HG03558 (cell line): ENCODE measurements around the gene STIP1.

Experiments used
- ATAC-seq: cut with Tn5 transposase; IDR thresholded peaks from one replicate; pipeline ENCODE4 v1.9.1; 2021; ENCODE audit warnings: moderate number of reproducible peaks; ENCODE audit not compliant: unreplicated experiment; ENCODE audit errors: extremely low read depth

The STIP1 gene

GRCh38 chr11:64247729-64248531 is 62.0 kb downstream of the STIP1 start:
- ATAC-seq, result no peak

DNA sequence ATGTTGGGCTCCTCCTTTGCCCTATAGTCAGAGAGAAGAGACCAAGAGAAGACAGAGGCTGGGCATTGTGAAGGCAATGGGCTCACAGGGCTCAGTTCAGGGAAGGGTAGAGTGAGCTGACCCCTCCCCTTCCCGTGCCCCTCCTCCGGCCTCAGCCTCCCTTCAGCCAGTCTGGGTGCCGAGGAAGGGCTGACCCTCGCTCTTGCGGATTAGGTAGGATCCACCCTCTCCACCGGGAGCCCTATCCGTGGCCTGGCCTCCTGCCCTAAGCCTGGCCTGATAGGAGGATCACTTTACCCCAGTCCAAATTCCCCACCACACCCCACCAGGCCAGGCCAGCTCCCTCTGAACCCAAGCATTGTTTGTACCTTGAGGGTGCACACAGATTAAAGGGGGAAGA is 62.6 kb downstream of the STIP1 start:
- no peak for ATAC-seq

- no peak for ATAC-seq
These were observed 63.1 kb downstream of the STIP1 start for GRCh38 chr11:64249038-64249437.

- no peak for ATAC-seq
These were observed 63.8 kb downstream of the STIP1 start for GRCh38 chr11:64249563-64250414.

DNA sequence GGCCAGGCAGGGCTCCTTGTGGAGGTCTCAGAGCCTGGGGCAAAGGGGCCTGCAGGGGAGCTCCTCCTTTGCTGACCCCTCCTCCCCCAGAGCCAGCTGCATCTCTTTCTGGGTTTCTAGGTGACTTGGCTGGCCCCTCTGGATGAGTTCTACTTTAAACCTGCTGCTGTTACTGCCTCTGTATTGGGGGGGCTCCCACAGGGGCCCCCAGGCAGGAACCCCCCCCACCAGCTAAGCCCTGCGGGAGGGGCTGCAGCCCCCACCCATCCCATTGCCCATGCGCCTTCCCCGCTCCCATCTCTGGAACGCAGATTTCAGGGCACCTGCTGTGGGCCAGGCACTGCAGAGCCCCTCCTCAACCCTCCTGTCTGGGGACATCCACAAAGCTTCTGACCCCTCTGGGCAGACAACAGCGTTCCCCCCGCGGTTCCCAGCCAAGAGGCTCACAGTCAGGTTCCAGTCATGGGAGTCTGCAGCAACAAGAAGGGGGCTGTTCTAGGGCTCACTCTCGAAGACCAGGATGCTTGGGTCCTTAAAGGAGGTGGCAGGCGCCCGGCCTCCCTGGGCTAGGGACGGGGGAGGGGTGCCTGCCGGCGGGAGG is 64.5 kb downstream of the STIP1 start:
- no peak for ATAC-seq

GRCh38 chr11:64251016-64251752 is 65.2 kb downstream of the STIP1 start, which contains the start of gene PLCB3:
Gene PLCB3, plus strand, starts transcription at chr11:64251530. Its CDS starts 120 bp downstream, at chr11:64251650.
- ATAC-seq, result no peak

DNA sequence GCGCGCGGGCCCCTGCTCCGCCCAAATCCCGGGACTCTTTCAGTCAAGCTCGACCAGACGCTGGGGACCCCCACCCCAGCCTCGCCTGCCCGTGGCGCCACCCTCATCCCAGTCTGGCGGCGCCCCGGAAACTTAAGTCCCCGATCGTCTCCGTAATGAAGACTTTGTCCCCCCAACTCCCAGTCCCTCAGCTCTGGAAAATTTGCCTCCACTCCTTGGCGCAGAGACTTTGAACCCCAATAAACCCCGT is 65.7 kb downstream of the STIP1 start:
- ATAC-seq, result no peak

DNA sequence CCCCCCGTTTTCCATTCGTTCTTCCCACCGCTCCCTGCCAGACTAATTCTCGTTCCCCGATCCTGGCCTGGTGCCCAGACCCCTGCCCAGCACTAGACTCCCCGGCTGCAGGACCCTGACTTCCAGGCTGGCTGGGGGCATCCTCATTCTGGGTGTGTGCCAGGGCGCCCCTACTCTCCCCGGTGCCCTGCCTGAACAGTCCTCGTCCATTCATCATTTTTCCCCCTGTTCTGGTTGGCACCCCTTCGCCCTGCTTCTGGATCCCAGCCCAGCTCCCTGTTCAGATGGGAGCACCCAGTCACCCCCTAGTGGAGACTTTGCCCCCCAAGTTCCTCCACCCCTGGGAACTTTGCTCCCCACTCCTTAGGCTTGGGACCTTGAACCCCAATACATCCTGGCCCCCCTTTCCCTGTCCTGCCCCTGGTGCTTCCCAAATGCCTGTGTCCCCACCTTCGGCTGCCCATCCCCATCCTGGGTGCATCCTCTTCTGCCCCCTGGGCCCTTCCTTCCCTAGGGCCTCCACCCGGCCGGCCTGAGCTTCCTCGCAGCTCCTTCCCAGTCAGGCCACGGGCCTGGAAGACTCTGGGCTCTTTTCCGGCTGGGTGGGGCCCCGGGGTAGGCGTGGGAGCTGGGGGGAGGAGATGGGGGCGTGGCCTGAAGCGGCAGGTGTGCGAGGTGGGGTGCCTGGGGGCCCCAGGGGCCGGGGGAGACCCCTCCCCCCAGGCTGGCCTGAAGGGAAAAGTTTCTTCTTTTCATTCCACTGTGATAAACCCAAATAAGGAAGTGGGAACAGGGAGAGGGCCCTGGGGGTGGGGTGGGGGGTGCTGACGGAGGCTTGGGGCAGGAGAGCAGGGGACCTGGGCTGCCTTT is 66.3 kb downstream of the STIP1 start:
- ATAC-seq, result no peak

DNA sequence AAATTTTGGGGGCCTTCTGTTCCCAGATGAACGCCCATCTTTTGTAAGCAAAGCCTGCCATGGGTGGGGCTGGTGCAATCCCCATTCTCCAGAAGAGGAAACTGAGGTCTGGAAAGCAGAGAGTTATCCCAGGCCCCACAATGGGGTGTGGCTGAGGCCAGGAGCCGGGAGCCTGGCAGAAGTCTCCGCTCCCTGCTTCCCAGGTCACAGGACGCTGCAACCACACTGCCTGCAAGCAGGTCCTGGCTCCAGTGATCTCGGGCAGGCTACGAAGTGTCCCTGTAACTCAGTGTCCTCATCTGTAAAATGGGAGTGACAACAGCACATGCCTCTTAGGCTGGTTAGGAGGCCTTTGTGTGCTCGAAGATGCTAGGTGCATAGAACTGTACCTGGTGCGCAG is 67.1 kb downstream of the STIP1 start:
- no peak for ATAC-seq

- no peak for ATAC-seq
These were observed 67.5 kb downstream of the STIP1 start for GRCh38 chr11:64253481-64253880.
